DOHH2 (cell line): ENCODE measurements around the gene GALNT13.

Source experiments
- H3F3A ChIP-seq: fragments of 200-600 bp; sonication (generic), shearing (Covaris generic); 2 replicates; pipeline ENCODE4 v1.6.0; 2016; ENCODE audit warnings: antibody characterized with exemption, mild to moderate bottlenecking; ENCODE audit not compliant: control insufficient read depth, insufficient read depth
- H3K27ac ChIP-seq: fragments of 200-600 bp; sonication (generic); 2 replicates; pipeline ENCODE4 v1.5.1; 2014; ENCODE audit warnings: low read depth, mild to moderate bottlenecking, low read length, moderate library complexity
- H3K27me3 ChIP-seq: fragments of 200-600 bp; sonication (generic); 2 replicates; pipeline ENCODE4 v1.6.1; 2014; ENCODE audit warnings: mild to moderate bottlenecking, low read length, mixed read lengths; ENCODE audit not compliant: control insufficient read depth
- H3K36me3 ChIP-seq: fragments of 200-600 bp; sonication (generic); 2 replicates; pipeline ENCODE4 v1.6.1; 2014; ENCODE audit warnings: mild to moderate bottlenecking, low read length, moderate library complexity, mixed read lengths; ENCODE audit not compliant: control insufficient read depth
- H3K4me1 ChIP-seq: fragments of 200-600 bp; sonication (generic); 2 replicates; pipeline ENCODE4 v1.6.1; 2014; ENCODE audit warnings: mild to moderate bottlenecking, low read length, mixed read lengths; ENCODE audit not compliant: control insufficient read depth
- H3K4me2 ChIP-seq: fragments of 200-600 bp; sonication (generic); 2 replicates; pipeline ENCODE4 v1.6.0; 2014; ENCODE audit warnings: mild to moderate bottlenecking, low read length, moderate library complexity
- H3K4me3 ChIP-seq: fragments of 200-600 bp; sonication (generic); 2 replicates; pipeline ENCODE4 v1.5.1; 2014; ENCODE audit warnings: mild to moderate bottlenecking, low read length, mixed read lengths
- H3K79me2 ChIP-seq: fragments of 200-600 bp; sonication (generic); 2 replicates; pipeline ENCODE4 v1.6.1; 2014; ENCODE audit warnings: mild to moderate bottlenecking, low read length, mixed read lengths; ENCODE audit not compliant: control insufficient read depth
- H3K9me2 ChIP-seq: fragments of 200-600 bp; sonication (generic); replicated peaks from 2 replicates; pipeline ENCODE4 v1.6.1; 2014; ENCODE audit warnings: mild to moderate bottlenecking, low read length, mixed read lengths; ENCODE audit not compliant: control insufficient read depth
- H3K9me3 ChIP-seq: fragments of 200-600 bp; sonication (generic); 2 replicates; pipeline ENCODE4 v1.6.1; 2014; ENCODE audit warnings: antibody characterized with exemption, low read length, mixed read lengths; ENCODE audit not compliant: control insufficient read depth, insufficient read depth
- H4K20me1 ChIP-seq: fragments of 200-600 bp; sonication (generic); 2 replicates; pipeline ENCODE4 v1.6.0; 2014; ENCODE audit warnings: low read depth, mild to moderate bottlenecking, antibody characterized with exemption, low read length, moderate library complexity; ENCODE audit not compliant: control insufficient read depth, insufficient read depth
- EZH2phosphoT487 ChIP-seq: fragments of 200-600 bp; sonication (generic); IDR thresholded peaks from 2 replicates; pipeline ENCODE4 v1.6.1; 2017; ENCODE audit warnings: borderline replicate concordance, mild to moderate bottlenecking, antibody characterized with exemption, low read length, moderate library complexity, mixed read lengths
- TF ChIP-seq, protein P1 (sequence below): fragments of 200-600 bp; sonication (generic); IDR thresholded peaks from one replicate; pipeline ENCODE4 v1.5.1; 2014; ENCODE audit warnings: antibody characterized with exemption, mild to moderate bottlenecking, low read depth, low read length; ENCODE audit not compliant: poor library complexity, severe bottlenecking

GALNT13 gene

DNA sequence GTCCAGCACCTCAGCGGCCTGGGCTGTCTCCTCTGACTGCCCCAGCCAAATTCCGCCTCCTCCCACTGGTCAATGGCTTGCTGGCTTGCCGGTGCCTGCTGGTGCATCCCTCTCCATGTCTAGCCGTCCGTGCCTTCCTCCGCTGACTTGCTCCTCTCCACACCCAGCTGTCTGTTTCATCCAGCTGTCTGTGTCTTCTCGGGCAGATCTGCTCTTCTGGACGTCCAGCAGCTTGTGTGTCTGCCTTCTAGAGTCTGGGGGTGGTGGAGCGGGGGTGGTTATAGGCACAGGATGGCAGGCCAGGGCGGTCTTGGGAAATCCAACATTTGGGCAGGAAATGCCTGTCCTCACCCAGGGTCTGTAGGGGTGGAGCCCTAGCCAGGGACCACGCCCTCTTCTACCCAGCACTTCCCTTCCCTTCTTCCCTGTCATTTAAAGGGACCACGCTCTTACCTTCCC lies 369.2 kb downstream of the GALNT13 start:
- Histone ChIP-seq H3K9me2 (no peaks in the 10 kb centered on the region), H3K27ac (no peak overlapping the region), H3K27me3 (no peaks in the 10 kb centered on the region), H4K20me1 (no peaks in the 10 kb centered on the region), H3K79me2 (no peaks in the 10 kb centered on the region), H3K9me3 (no peaks in the 10 kb centered on the region), H3K36me3 (no peaks in the 10 kb centered on the region), H3K4me2 (no peak overlapping the region), H3K4me1 (no peaks in the 10 kb centered on the region), H3K4me3 (no peak overlapping the region), H3F3A (no peaks in the 10 kb centered on the region)
- TF ChIP-seq EZH2phosphoT487, result no peak
- TF ChIP-seq, protein P1, sequence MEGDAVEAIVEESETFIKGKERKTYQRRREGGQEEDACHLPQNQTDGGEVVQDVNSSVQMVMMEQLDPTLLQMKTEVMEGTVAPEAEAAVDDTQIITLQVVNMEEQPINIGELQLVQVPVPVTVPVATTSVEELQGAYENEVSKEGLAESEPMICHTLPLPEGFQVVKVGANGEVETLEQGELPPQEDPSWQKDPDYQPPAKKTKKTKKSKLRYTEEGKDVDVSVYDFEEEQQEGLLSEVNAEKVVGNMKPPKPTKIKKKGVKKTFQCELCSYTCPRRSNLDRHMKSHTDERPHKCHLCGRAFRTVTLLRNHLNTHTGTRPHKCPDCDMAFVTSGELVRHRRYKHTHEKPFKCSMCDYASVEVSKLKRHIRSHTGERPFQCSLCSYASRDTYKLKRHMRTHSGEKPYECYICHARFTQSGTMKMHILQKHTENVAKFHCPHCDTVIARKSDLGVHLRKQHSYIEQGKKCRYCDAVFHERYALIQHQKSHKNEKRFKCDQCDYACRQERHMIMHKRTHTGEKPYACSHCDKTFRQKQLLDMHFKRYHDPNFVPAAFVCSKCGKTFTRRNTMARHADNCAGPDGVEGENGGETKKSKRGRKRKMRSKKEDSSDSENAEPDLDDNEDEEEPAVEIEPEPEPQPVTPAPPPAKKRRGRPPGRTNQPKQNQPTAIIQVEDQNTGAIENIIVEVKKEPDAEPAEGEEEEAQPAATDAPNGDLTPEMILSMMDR, result no peak

GRCh38 chr2:154242687-154243086 lies 371.0 kb downstream of the GALNT13 start:
- no peaks in the 10 kb centered on the region for H3F3A ChIP-seq
- no peaks in the 10 kb centered on the region for H4K20me1 ChIP-seq
- H3K79me2 ChIP-seq, result no peaks in the 10 kb centered on the region
- H3K27ac ChIP-seq, result no peak overlapping the region
- H3K9me2 ChIP-seq, result no peaks in the 10 kb centered on the region
- no peak overlapping the region for H3K4me2 ChIP-seq
- no peaks in the 10 kb centered on the region for H3K36me3 ChIP-seq
- no peak for TF ChIP-seq EZH2phosphoT487
- TF ChIP-seq, protein P1, result no peak
- H3K27me3 ChIP-seq, result no peaks in the 10 kb centered on the region
- H3K9me3 ChIP-seq, result no peaks in the 10 kb centered on the region
- no peak overlapping the region for H3K4me3 ChIP-seq
- no peaks in the 10 kb centered on the region for H3K4me1 ChIP-seq

- no peaks in the 10 kb centered on the region for H3K27me3 ChIP-seq
- no peaks in the 10 kb centered on the region for H3K4me1 ChIP-seq
- no peaks in the 10 kb centered on the region for H3K79me2 ChIP-seq
- H3K9me3 ChIP-seq, result no peaks in the 10 kb centered on the region
- H3F3A ChIP-seq, result no peaks in the 10 kb centered on the region
- H3K9me2 ChIP-seq, result no peaks in the 10 kb centered on the region
- no peak overlapping the region for H3K27ac ChIP-seq
- no peak overlapping the region for H3K4me2 ChIP-seq
- no peak for TF ChIP-seq EZH2phosphoT487
- TF ChIP-seq, protein P1, result no peak
- H3K4me3 ChIP-seq, result no peak overlapping the region
- no peaks in the 10 kb centered on the region for H3K36me3 ChIP-seq
- H4K20me1 ChIP-seq, result no peaks in the 10 kb centered on the region
Observed at GRCh38 chr2:154243685-154244084, 372.0 kb downstream of the GALNT13 start.

- no peak for TF ChIP-seq EZH2phosphoT487
- TF ChIP-seq, protein P1, result no peak
- Histone ChIP-seq H3K4me2 (no peak overlapping the region), H3K9me2 (no peaks in the 10 kb centered on the region), H3F3A (no peaks in the 10 kb centered on the region), H3K4me3 (no peak overlapping the region), H3K4me1 (no peaks in the 10 kb centered on the region), H3K27me3 (no peaks in the 10 kb centered on the region), H3K9me3 (no peaks in the 10 kb centered on the region), H3K27ac (no peak overlapping the region), H4K20me1 (no peaks in the 10 kb centered on the region), H3K36me3 (no peaks in the 10 kb centered on the region), H3K79me2 (no peaks in the 10 kb centered on the region)
Observed at GRCh38 chr2:154244932-154245331, 373.2 kb downstream of the GALNT13 start.
